GM12891 (cell line): ENCODE data around the gene ITPR1.
A peak's percentile ranks its signal among the peaks of the same experiment; 100 is the strongest.

ENCODE experiments used
- DNase-seq: peaks from one replicate; pipeline ENCODE4 v3.0.0; 2011; ENCODE audit warnings: low spot score; ENCODE audit not compliant: insufficient read length
- FAIRE-seq: peaks from 2 replicates; lab custom pipeline; 2011; peaks lifted over from hg19 to GRCh38; lab: Jason Lieb, UNC
- PAX5 ChIP-seq: IDR thresholded peaks from 2 replicates; pipeline ENCODE4 v1.6.1; 2011; ENCODE audit warnings: low read length, moderate library complexity, mild to moderate bottlenecking; ENCODE audit not compliant: insufficient read depth, severe bottlenecking
- POLR2A ChIP-seq: IDR thresholded peaks from 2 replicates; pipeline ENCODE4 v1.6.1; 2011; ENCODE audit warnings: low read depth, low read length, control low read depth
- POLR2AphosphoS5 ChIP-seq: IDR thresholded peaks from 2 replicates; pipeline ENCODE4 v1.6.1; 2011; ENCODE audit warnings: low read depth, low read length, control low read depth
- POU2F2 ChIP-seq: IDR thresholded peaks from 2 replicates; pipeline ENCODE4 v1.6.1; 2011; ENCODE audit warnings: low read depth, mild to moderate bottlenecking, control low read depth, low read length, moderate library complexity
- SPI1 ChIP-seq: IDR thresholded peaks from 2 replicates; pipeline ENCODE4 v1.6.1; 2011; ENCODE audit warnings: low read depth, low read length, control low read depth
- TAF1 ChIP-seq: IDR thresholded peaks from 2 replicates; pipeline ENCODE4 v1.6.1; 2011; ENCODE audit warnings: low read depth, low read length, control low read depth

ITPR1 gene

GRCh38 chr3:4497843-4498324 lies 4.7 kb downstream of the ITPR1 start:
- TF ChIP-seq PAX5 (no peak), POLR2A (no peak), SPI1 (no peak), POLR2AphosphoS5 (no peak)
- FAIRE-seq (no peak), DNase-seq (no peak)

- TF ChIP-seq POU2F2 (no peak), PAX5 (no peak), SPI1 (no peak), TAF1 (no peak), POLR2A (no peak)
- no peak for DNase-seq
- no peak for FAIRE-seq
These were observed 5.3 kb downstream of the ITPR1 start for GRCh38 chr3:4498446-4498845.

- FAIRE-seq = no peak
- DNase-seq = no peak
- no peak for TF ChIP-seq POLR2A
- TF ChIP-seq POU2F2 = no peak
- TF ChIP-seq TAF1 = no peak
- no peak for TF ChIP-seq SPI1
- no peak for TF ChIP-seq POLR2AphosphoS5
- no peak for TF ChIP-seq PAX5
These were observed 8.3 kb downstream of the ITPR1 start for GRCh38 chr3:4501437-4501836.

- TF ChIP-seq POU2F2 = no peak
- TF ChIP-seq POLR2A = no peak
- TF ChIP-seq SPI1 = no peak
- no peak for TF ChIP-seq POLR2AphosphoS5
- no peak for TF ChIP-seq PAX5
- no peak for TF ChIP-seq TAF1
- no peak for FAIRE-seq
- DNase-seq = no peak
These were observed 8.8 kb downstream of the ITPR1 start for GRCh38 chr3:4501927-4502326.

- DNase-seq (no peak), FAIRE-seq (peak; percentile 87)
- TF ChIP-seq SPI1 (peak; percentile 94), PAX5 (no peak)
These were observed 9.9 kb downstream of the ITPR1 start for GRCh38 chr3:4503050-4503449.

- DNase-seq = no peak
- FAIRE-seq = peak; percentile 72
- no peak for TF ChIP-seq PAX5
- TF ChIP-seq TAF1 = no peak
- TF ChIP-seq POU2F2 = no peak
- TF ChIP-seq POLR2A = no peak
- no peak for TF ChIP-seq POLR2AphosphoS5
- TF ChIP-seq SPI1 = no peak
These were observed 11.5 kb downstream of the ITPR1 start for GRCh38 chr3:4504340-4505261.

- no peak for DNase-seq
- no peak for FAIRE-seq
- TF ChIP-seq PAX5 (no peak), TAF1 (no peak), SPI1 (no peak), POLR2AphosphoS5 (no peak), POU2F2 (no peak), POLR2A (no peak)
These were observed 12.8 kb downstream of the ITPR1 start for GRCh38 chr3:4505688-4506558.

GRCh38 chr3:4506559-4507023 lies 13.4 kb downstream of the ITPR1 start:
- FAIRE-seq (no peak), DNase-seq (no peak)
- no peak for TF ChIP-seq POU2F2
- no peak for TF ChIP-seq SPI1
- TF ChIP-seq POLR2A = no peak
- no peak for TF ChIP-seq PAX5

GRCh38 chr3:4507024-4507596 lies 14.0 kb downstream of the ITPR1 start:
- no peak for TF ChIP-seq POLR2AphosphoS5
- no peak for TF ChIP-seq POU2F2
- no peak for TF ChIP-seq POLR2A
- no peak for TF ChIP-seq TAF1
- TF ChIP-seq PAX5 = no peak
- TF ChIP-seq SPI1 = no peak
- DNase-seq = no peak
- FAIRE-seq = no peak
